HFF-Myc (cell line): ENCODE measurements around the gene KLHL30.
"Not testable (repeated sequence)": the region's sequence is repeated elsewhere in the genome, so short reads cannot be mapped to it uniquely, and the experiment has no call there.

Source experiments
- DNase-seq: peaks from one replicate; pipeline ENCODE4 v3.0.0-alpha.2; 2011; ENCODE audit warnings: low read depth; ENCODE audit errors: extremely low read depth
- H3K4me3 ChIP-seq: replicated peaks from 2 replicates; pipeline ENCODE4 v1.5.1; 2011; ENCODE audit warnings: low read depth, mild to moderate bottlenecking, control low read depth, low read length
- TF ChIP-seq, protein P1 (sequence below): IDR thresholded peaks from 2 replicates; pipeline ENCODE4 v1.5.1; 2012; ENCODE audit warnings: mild to moderate bottlenecking, low read depth, low read length, control low read depth; ENCODE audit errors: missing control alignments

Gene KLHL30

GRCh38 chr2:238167761-238168160, 29.3 kb downstream of the KLHL30 start:
- TF ChIP-seq, protein P1, sequence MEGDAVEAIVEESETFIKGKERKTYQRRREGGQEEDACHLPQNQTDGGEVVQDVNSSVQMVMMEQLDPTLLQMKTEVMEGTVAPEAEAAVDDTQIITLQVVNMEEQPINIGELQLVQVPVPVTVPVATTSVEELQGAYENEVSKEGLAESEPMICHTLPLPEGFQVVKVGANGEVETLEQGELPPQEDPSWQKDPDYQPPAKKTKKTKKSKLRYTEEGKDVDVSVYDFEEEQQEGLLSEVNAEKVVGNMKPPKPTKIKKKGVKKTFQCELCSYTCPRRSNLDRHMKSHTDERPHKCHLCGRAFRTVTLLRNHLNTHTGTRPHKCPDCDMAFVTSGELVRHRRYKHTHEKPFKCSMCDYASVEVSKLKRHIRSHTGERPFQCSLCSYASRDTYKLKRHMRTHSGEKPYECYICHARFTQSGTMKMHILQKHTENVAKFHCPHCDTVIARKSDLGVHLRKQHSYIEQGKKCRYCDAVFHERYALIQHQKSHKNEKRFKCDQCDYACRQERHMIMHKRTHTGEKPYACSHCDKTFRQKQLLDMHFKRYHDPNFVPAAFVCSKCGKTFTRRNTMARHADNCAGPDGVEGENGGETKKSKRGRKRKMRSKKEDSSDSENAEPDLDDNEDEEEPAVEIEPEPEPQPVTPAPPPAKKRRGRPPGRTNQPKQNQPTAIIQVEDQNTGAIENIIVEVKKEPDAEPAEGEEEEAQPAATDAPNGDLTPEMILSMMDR: no peak
- H3K4me3 ChIP-seq: no peak overlapping the region
- no peak for DNase-seq

- no peak for DNase-seq
- H3K4me3 ChIP-seq: no peak overlapping the region
- TF ChIP-seq, protein P1: no peak
These were observed 30.0 kb downstream of the KLHL30 start for GRCh38 chr2:238168196-238169047.

DNA sequence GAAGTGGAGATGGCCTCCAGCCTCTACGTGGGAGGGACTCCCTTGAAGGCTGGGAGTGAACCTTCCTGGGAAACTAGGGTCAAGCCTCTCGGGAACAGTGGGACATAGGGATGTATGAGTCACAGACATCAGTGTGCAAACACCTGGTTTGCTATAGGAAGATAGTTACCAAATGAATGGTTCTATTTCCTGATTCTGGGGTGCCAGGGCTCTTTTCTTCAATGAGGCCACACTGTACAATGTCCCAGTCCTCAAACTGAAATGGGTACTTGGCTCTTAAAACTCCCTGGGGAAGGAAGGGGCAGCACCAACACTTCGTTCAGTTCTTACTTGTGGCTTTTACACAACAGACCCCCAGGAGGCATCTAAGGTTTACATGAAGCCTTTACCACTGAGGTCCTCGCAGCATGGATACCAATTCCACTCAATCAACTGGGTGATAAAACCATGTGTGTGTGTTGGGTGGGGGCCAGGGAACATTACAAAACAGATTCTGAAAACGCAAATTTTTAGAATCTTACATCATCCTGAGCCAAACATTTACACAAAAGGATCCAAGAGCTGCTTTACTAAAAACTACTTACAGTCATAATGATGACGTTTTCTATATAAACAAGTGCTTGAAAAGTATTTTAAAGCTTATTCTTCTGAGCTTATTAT, 30.7 kb downstream of the KLHL30 start:
- DNase-seq: peak; percentile 47
- TF ChIP-seq, protein P1: no peak
- H3K4me3 ChIP-seq: no peak overlapping the region

- no peak overlapping the region for H3K4me3 ChIP-seq
These were observed 31.3 kb downstream of the KLHL30 start for GRCh38 chr2:238169708-238170251.

DNA sequence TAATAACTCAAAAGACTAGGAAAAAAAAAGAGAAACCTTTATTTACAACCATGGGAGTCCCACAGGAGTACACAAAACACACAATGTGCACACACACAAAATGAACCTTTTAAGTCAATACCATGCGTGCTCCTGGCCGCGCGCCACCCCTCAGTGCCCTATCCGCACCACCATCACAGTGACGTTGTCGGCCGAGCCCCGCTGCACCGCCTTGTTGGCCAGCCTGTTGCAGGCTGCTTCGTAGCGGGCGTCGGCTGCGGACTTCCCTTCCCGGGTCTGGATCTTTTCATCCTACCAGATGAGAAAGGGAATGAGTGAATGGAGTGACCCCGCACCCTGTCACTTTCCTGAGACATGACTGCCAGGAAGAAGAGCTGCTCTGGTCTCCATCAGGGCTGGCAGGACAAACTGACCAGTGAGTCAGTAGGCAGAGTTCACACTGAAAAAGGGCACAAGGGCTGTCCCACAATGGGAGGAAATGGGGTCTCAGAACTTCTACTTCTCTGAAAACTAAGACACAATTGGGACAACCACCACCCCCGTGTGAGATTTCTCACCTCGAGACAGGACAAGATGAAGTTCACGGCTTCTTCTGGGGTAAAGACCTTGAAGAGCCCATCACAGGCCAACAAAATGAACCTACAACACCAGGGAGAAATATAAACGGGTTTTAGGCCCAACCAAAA, 32.1 kb downstream of the KLHL30 start:
- TF ChIP-seq, protein P1: no peak
- no peak for DNase-seq
- H3K4me3 ChIP-seq: no peak overlapping the region

More at GRCh38 chr2:238169708-238170251, 31.3 kb downstream of the KLHL30 start:
- peak; percentile 61 for DNase-seq
- TF ChIP-seq, protein P1: no peak

DNA sequence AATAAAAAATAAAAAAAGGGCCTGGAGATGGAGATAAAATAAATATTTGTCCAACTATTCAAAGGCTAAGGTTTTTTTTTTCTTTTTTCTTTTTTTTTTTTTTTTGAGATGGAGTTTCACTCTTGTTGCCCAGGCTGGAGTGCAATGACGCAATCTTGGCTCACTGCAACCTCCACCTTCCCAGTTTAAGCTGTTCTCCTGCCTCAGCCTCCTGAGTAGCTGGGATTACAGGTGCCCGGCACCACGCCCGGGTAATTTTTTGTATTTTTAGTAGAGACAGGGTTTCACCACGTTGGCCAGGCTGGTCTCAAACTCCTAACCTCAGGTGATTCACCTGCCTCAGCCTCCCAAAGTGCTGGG, 32.6 kb downstream of the KLHL30 start:
- not testable (repeated sequence) for DNase-seq, H3K4me3 ChIP-seq
